Measurements from ENCODE around the gene ISG20L2.

DNA sequence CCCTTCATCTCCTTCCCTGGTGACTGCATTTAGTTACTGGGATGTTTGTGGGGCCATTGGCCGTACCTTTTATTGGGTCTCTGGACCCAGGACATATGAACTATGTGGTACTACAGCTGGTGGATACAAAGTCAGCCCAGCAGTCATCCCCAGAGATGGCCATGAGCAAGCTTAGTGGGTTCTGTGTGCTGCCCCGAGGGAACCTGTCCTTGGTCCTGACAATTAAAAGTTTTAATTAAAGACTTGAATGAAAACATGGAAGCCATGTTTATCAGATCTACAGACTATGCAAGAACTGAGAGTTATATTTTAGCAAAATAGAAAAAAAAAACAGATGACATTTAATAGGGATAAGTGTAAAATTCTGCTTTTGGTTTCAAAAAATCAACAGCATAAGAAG, 48.5 kb downstream of the ISG20L2 start:
- TF ChIP-seq, protein P1, sequence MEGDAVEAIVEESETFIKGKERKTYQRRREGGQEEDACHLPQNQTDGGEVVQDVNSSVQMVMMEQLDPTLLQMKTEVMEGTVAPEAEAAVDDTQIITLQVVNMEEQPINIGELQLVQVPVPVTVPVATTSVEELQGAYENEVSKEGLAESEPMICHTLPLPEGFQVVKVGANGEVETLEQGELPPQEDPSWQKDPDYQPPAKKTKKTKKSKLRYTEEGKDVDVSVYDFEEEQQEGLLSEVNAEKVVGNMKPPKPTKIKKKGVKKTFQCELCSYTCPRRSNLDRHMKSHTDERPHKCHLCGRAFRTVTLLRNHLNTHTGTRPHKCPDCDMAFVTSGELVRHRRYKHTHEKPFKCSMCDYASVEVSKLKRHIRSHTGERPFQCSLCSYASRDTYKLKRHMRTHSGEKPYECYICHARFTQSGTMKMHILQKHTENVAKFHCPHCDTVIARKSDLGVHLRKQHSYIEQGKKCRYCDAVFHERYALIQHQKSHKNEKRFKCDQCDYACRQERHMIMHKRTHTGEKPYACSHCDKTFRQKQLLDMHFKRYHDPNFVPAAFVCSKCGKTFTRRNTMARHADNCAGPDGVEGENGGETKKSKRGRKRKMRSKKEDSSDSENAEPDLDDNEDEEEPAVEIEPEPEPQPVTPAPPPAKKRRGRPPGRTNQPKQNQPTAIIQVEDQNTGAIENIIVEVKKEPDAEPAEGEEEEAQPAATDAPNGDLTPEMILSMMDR (IDR thresholded peaks at IDR 0.05) = no peak
- TF ChIP-seq POLR2A (IDR thresholded peaks at IDR 0.05) = no peak
